SU-DHL-6 (cell line): Measurements from ENCODE around the gene RASL10A.

Experiments
- H2AFZ ChIP-seq: fragments of 200-600 bp; sonication (generic); 2 replicates; pipeline ENCODE4 v1.6.1; 2014; ENCODE audit warnings: low read depth, mild to moderate bottlenecking, moderate library complexity, mixed read lengths, antibody characterized with exemption, low read length; ENCODE audit not compliant: severe bottlenecking
- H3F3A ChIP-seq: fragments of 200-600 bp; shearing (Covaris generic); 2 replicates; pipeline ENCODE4 v1.6.0; 2016; ENCODE audit warnings: antibody characterized with exemption, mild to moderate bottlenecking; ENCODE audit not compliant: insufficient read depth
- H3K27ac ChIP-seq: fragments of 200-600 bp; sonication (generic); 2 replicates; pipeline ENCODE4 v1.5.1; 2016; ENCODE audit warnings: low read depth, mild to moderate bottlenecking, low read length, moderate library complexity, mixed read lengths
- H3K27me3 ChIP-seq: fragments of 200-600 bp; sonication (generic), shearing (Covaris generic); 2 replicates; pipeline ENCODE4 v1.6.0; 2014; ENCODE audit warnings: mild to moderate bottlenecking, low read length
- H3K36me3 ChIP-seq: fragments of 200-600 bp; sonication (generic); 2 replicates; pipeline ENCODE4 v1.6.1; 2014; ENCODE audit warnings: mild to moderate bottlenecking, low read length, mixed read lengths
- H3K4me2 ChIP-seq: fragments of 300-600, 200-600 bp; shearing (Covaris generic), sonication (generic); 2 replicates; pipeline ENCODE4 v1.6.0; 2014; ENCODE audit warnings: low read length, low read depth, mild to moderate bottlenecking; ENCODE audit not compliant: poor library complexity, severe bottlenecking
- H3K4me3 ChIP-seq: fragments of 200-600 bp; sonication (generic); 2 replicates; pipeline ENCODE4 v1.5.1; 2014; ENCODE audit warnings: antibody characterized with exemption, low read length, mild to moderate bottlenecking, mixed read lengths; ENCODE audit not compliant: insufficient read depth, poor library complexity, severe bottlenecking
- H3K79me2 ChIP-seq: fragments of 200-600 bp; sonication (generic); 2 replicates; pipeline ENCODE4 v1.6.1; 2014; ENCODE audit warnings: mild to moderate bottlenecking, low read length, moderate library complexity; ENCODE audit not compliant: insufficient read depth
- H3K9ac ChIP-seq: fragments of 200-600 bp; sonication (generic); 2 replicates; pipeline ENCODE4 v1.7.0; 2014; ENCODE audit warnings: mild to moderate bottlenecking, low read length
- H3K9me2 ChIP-seq: fragments of 200-600 bp; sonication (generic); replicated peaks from 2 replicates; pipeline ENCODE4 v1.6.1; 2014; ENCODE audit warnings: low read length; ENCODE audit not compliant: insufficient read depth
- H3K9me3 ChIP-seq: fragments of 200-600 bp; sonication (generic); 2 replicates; pipeline ENCODE4 v1.6.1; 2014; ENCODE audit warnings: low read length, mixed read lengths; ENCODE audit not compliant: insufficient read depth
- H4K20me1 ChIP-seq: fragments of 200-600 bp; sonication (generic); 2 replicates; pipeline ENCODE4 v1.6.1; 2014; ENCODE audit warnings: low read depth, mild to moderate bottlenecking, antibody characterized with exemption, low read length, moderate library complexity, mixed read lengths
- EZH2phosphoT487 ChIP-seq: fragments of 200-600 bp; sonication (generic), shearing (Covaris generic); conservative IDR thresholded peaks from 2 replicates; pipeline ENCODE4 v1.6.1; 2018; ENCODE audit warnings: mild to moderate bottlenecking, antibody characterized with exemption, low read length, moderate library complexity, mixed read lengths
- TF ChIP-seq, protein P1 (sequence below): fragments of 200-600 bp; sonication (generic); IDR thresholded peaks from one replicate; pipeline ENCODE4 v1.5.1; 2017; ENCODE audit warnings: antibody characterized with exemption, mild to moderate bottlenecking, low read length, moderate library complexity; ENCODE audit not compliant: insufficient read depth, poor library complexity, severe bottlenecking

The RASL10A gene

GRCh38 chr22:29353286-29353685, 37.8 kb upstream of the RASL10A start:
- Histone ChIP-seq H3K27ac (no peak overlapping the region), H3K4me3 (no peak overlapping the region), H3F3A (no peaks in the 10 kb centered on the region), H4K20me1 (no peaks in the 10 kb centered on the region), H3K9ac (no peak overlapping the region), H3K4me2 (no peak overlapping the region), H3K36me3 (peaks cover 9% of the 10 kb centered on the region; the same call in 1 of the 2 replicates), H3K27me3 (no peaks in the 10 kb centered on the region), H3K79me2 (no peaks in the 10 kb centered on the region), H3K9me2 (no peaks in the 10 kb centered on the region), H3K9me3 (no peaks in the 10 kb centered on the region), H2AFZ (no peak overlapping the region)
- TF ChIP-seq EZH2phosphoT487, result no peak
- TF ChIP-seq, protein P1, sequence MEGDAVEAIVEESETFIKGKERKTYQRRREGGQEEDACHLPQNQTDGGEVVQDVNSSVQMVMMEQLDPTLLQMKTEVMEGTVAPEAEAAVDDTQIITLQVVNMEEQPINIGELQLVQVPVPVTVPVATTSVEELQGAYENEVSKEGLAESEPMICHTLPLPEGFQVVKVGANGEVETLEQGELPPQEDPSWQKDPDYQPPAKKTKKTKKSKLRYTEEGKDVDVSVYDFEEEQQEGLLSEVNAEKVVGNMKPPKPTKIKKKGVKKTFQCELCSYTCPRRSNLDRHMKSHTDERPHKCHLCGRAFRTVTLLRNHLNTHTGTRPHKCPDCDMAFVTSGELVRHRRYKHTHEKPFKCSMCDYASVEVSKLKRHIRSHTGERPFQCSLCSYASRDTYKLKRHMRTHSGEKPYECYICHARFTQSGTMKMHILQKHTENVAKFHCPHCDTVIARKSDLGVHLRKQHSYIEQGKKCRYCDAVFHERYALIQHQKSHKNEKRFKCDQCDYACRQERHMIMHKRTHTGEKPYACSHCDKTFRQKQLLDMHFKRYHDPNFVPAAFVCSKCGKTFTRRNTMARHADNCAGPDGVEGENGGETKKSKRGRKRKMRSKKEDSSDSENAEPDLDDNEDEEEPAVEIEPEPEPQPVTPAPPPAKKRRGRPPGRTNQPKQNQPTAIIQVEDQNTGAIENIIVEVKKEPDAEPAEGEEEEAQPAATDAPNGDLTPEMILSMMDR, result no peak

- no peaks in the 10 kb centered on the region for H3K9me3 ChIP-seq
- H4K20me1 ChIP-seq, result no peaks in the 10 kb centered on the region
- no peaks in the 10 kb centered on the region for H3K27me3 ChIP-seq
- H3K79me2 ChIP-seq, result no peaks in the 10 kb centered on the region
- no peak overlapping the region for H3K4me2 ChIP-seq
- H3K4me3 ChIP-seq, result no peak overlapping the region
- no peak overlapping the region for H2AFZ ChIP-seq
- H3K36me3 ChIP-seq, result peaks cover 14% of the 10 kb centered on the region; the same call in 1 of the 2 replicates
- no peaks in the 10 kb centered on the region for H3F3A ChIP-seq
- no peaks in the 10 kb centered on the region for H3K9me2 ChIP-seq
- no peak for TF ChIP-seq EZH2phosphoT487
- TF ChIP-seq, protein P1, result no peak
- H3K9ac ChIP-seq, result no peak overlapping the region
- H3K27ac ChIP-seq, result no peak overlapping the region
Measured at GRCh38 chr22:29352778-29353177, 37.3 kb upstream of the RASL10A start.

DNA sequence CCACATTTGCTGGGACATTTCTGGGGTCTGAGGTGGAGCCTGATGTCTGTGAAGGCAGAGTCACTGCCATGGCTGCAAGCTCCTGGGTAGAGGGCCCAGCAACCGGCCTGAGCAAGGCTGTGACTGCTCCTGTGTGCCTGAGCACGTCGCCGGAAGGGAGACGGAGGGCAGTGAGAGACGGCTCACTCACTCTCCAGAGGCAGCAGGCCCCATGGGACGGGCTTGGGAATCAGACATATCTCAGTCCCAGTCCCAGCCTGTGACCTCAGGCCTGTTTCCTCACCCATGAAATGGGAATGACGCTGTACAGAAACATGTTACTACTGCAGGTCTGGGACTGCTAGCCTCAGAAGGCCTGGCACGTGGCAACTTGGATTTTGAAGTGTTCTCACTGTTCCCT, 36.4 kb upstream of the RASL10A start:
- Histone ChIP-seq H2AFZ (no peak overlapping the region), H3K36me3 (peaks cover 18% of the 10 kb centered on the region; the same call in 1 of the 2 replicates), H4K20me1 (no peaks in the 10 kb centered on the region), H3K9me2 (no peaks in the 10 kb centered on the region), H3F3A (no peaks in the 10 kb centered on the region), H3K27me3 (no peaks in the 10 kb centered on the region), H3K9ac (no peak overlapping the region), H3K4me3 (no peak overlapping the region), H3K4me2 (no peak overlapping the region), H3K79me2 (no peaks in the 10 kb centered on the region), H3K9me3 (no peaks in the 10 kb centered on the region), H3K27ac (no peak overlapping the region)
- TF ChIP-seq, protein P1, result no peak
- TF ChIP-seq EZH2phosphoT487, result no peak
